WTC11 (cell line): ENCODE results near the gene GBP3.

Experiments
- AFF4 ChIP-seq: sonication (generic); formaldehyde crosslinking; IDR thresholded peaks from 2 replicates; pipeline ENCODE4 v1.8.1; 2023; ENCODE audit warnings: mild to moderate bottlenecking, missing genetic modification reagents, borderline replicate concordance
- ARID4B ChIP-seq: sonication (generic); formaldehyde crosslinking; IDR thresholded peaks from 2 replicates; pipeline ENCODE4 v1.8.0; 2023; ENCODE audit warnings: missing genetic modification reagents, mild to moderate bottlenecking, borderline replicate concordance
- CTCF ChIP-seq: fragments of 200-600 bp; IDR thresholded peaks from 2 replicates; pipeline ENCODE4 v1.8.0; 2022; ENCODE audit warnings: antibody characterized with exemption
- JUN ChIP-seq: sonication (generic); formaldehyde crosslinking; IDR thresholded peaks from 2 replicates; pipeline ENCODE4 v1.8.0; 2023; ENCODE audit warnings: mild to moderate bottlenecking, missing genetic modification reagents
- STAT6 ChIP-seq: sonication (generic); formaldehyde crosslinking; conservative IDR thresholded peaks from 2 replicates; pipeline ENCODE4 v1.8.1; 2023; ENCODE audit warnings: mild to moderate bottlenecking, low read depth, missing genetic modification reagents, moderate library complexity
- ZBTB21 ChIP-seq: sonication (generic); formaldehyde crosslinking; IDR thresholded peaks from 2 replicates; pipeline ENCODE4 v1.8.1; 2023; ENCODE audit warnings: mild to moderate bottlenecking, missing genetic modification reagents, borderline replicate concordance
- TF ChIP-seq, protein P1 (sequence below): sonication (generic); formaldehyde crosslinking; IDR thresholded peaks from 2 replicates; pipeline ENCODE4 v1.8.1; 2023; ENCODE audit warnings: mild to moderate bottlenecking, moderate library complexity, missing genetic modification reagents

DNA sequence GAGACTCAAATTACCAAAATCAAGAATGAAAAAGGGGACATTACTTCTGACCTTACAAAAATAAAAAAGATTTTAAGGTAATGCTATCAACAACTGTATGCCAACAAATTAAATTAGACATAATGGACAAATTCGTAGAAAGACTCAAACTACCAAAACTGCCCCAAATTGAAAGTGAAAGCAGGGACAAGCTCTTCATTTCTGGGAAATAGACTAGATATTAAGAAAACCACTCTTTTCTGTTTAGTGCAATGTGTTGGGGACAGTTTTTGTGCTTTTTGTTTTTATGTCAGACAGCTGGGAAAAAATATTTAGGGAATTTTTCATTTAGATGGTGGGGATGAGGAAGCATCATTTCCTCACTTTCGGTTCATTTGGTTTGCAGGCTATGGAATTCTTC, 47.3 kb upstream of the GBP3 start:
- TF ChIP-seq JUN (no peak), ZBTB21 (CRISPR knock-in tag) (no peak), CTCF (no peak), AFF4 (no peak), ARID4B (CRISPR knock-in tag) (no peak), STAT6 (CRISPR knock-in tag) (no peak)
- TF ChIP-seq, protein P1, sequence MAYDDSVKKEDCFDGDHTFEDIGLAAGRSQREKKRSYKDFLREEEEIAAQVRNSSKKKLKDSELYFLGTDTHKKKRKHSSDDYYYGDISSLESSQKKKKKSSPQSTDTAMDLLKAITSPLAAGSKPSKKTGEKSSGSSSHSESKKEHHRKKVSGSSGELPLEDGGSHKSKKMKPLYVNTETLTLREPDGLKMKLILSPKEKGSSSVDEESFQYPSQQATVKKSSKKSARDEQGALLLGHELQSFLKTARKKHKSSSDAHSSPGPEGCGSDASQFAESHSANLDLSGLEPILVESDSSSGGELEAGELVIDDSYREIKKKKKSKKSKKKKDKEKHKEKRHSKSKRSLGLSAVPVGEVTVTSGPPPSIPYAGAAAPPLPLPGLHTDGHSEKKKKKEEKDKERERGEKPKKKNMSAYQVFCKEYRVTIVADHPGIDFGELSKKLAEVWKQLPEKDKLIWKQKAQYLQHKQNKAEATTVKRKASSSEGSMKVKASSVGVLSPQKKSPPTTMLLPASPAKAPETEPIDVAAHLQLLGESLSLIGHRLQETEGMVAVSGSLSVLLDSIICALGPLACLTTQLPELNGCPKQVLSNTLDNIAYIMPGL: no peak
